Activated CD4-positive, CD25-positive, alpha-beta regulatory T cell treated with anti-CD3 and anti-CD28 coated beads, Interleukin-2, amount 50 U/mL, for 24 hours (primary cell): Measurements from ENCODE around the gene ODF4.
A peak's percentile ranks its signal among the peaks of the same experiment; 100 is the strongest.
"Not testable (repeated sequence)": the region's sequence is repeated elsewhere in the genome, so short reads cannot be mapped to it uniquely, and the experiment has no call there.

Experiments
- ATAC-seq, 2 donors: fragments of 150-1000 bp; cut with Tn5 transposase; one replicate each; pipeline ENCODE4 v1.10.0; 2021; ENCODE audit warnings: mild to moderate bottlenecking in 1 of 2, moderate library complexity in 1 of 2

The ODF4 gene

DNA sequence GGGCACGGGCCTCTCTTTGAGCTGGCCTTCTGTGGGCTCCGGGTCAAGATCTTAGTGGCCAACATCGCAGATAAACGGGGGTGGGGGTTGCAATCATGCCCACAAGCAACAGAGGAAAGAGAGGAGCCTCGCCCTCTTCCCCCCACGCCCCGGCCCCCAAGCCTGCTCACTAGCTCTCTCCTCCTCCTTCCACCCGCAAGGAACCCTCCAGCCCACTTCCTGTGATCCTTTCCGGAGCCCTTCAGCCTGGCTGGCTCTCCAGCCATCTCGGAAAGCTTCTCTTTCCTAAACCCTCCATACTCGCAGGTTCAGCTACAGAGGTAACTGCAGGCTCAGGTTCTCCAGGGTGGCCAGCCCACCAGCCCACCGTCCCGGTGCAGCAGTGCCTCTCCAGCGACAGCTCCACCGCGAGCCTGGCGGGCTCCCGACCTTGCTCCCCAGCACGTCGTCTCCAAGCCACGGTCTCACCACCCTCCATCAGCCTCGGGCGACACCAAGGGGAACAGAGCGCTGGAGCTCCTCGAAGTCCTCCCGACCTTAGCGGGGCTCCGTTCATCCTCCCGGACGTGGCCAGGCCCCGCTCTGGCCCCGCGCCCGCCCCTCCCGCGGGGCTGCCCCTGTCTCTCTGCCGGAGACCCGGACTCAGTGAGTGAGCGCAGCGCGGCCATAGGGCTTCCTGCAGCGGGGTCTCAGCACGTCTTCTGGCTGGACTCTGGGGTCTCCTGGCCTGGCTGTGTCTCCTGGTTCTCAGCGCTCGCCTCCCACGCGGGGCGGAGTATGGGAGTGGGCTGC lies 12.9 kb upstream of the ODF4 start:
- peak; percentile 44 to 55 for ATAC-seq

DNA sequence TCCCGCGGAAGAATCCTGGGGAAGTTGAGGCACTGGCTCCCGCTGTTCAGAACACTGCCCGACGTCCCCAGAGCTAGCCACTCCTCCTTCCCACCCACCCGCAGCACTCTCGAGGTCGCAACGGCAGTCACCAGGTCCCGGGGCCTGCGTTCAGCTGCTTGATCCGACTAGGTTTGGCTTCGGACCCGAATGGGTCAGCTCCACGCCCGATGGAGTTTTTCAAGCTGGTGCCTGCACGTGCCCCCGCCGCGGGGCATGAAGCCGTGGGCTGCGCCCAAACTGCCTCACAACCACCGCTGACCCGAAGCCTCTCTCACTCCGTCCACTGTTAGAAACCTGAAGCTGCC lies 12.4 kb upstream of the ODF4 start:
- no peak for ATAC-seq

DNA sequence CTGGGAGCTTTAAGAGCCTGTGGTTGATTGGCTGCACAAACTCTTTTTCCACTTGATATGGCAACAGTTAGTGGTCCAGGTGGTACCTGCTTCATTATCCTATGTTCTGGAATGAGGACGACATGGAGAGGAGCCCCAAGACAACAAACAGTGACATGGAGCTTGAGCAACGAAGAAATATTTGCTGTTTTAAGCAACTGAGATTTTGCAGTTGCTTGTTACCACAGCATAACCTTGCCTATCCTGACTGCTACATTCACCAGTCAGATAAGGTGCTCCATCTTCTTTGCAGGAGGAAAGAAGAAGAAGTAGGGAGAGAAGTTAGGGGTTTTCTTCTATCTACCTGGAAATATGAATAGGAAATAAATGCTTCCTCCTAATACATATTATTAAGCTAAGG lies 7.5 kb upstream of the ODF4 start:
- no peak for ATAC-seq

DNA sequence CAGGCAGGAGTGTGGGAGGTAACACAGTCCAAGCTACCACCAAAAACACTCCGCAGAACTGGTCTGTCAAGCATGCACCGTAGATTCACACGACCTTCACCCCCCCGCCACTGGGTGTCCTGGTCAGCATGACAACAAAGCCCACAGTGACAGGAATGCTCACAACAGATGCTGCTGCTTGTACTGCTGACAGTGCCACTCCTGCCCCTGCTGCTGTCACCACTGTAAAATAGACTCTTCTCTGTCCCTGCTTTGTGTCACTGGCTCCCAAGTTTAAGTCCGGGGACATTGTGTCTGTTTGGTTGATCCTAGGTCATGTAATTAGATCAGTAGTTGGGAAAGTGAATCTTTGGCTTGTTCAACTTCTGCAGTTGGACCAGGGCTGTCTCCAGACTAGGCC lies 7.0 kb upstream of the ODF4 start:
- no peak for ATAC-seq

DNA sequence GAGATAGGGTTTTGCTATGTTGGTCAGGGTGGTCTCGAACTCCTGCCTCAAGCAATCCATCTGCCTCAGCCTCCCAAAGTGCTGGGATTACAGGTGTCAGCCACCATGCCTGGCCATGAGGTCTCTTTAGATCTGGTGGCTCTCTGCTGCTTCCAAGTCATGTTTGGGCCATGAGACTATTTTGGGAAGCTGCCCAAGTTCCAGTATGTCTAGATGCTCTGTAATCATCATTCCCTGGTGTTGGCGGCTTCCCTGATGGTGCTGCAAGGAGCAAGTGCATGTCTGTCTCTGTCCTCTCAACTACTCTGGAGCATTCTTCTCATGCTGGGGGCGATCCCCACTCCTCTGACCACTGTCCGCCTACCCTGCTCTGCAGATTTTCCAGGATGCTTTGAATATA lies 6.4 kb upstream of the ODF4 start:
- ATAC-seq, result no peak

DNA sequence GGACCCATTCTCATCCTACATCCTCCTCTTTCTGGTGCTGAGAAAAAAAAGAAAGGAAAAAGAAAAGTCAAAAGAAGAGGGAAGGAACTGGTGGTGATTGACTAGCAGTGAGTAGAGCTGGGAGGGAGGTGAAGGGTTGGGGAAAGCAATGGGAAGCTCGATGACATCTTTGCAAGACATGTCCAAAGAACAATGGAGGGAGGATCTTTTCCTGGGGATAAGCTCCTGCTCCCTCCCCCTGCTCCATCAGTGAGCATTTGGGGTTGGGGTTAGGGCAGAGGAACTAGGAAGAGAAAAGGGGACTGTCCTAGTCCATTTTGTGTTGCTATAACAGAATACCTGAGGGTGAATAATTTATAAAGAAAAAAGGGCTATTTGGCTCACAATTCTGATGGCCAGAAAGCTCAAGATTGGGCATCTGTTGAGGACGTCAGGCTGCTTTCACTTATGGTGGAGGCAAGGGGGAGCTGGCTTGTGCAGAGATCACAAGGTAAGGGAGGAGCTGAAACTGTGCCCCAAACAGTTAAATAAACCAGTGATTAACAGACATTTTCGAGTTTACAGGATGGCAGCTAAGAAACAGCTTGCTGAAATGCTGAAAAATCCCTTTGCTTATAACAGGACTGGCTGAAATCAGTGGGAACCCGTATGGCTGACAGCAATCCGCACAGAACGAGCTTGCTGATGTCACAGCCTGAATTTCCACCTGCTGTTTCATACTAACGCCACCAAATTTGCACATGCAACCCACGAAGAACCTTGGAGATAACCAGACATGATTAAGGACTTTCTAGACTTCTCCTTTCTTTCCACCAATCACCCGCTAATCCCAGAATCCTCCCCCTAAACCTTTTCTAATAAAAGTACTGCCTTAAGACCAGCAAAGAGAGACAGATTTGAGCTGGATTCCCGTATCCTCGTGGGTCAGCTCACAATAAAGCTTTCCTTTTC lies 1.6 kb upstream of the ODF4 start:
- no peak for ATAC-seq

DNA sequence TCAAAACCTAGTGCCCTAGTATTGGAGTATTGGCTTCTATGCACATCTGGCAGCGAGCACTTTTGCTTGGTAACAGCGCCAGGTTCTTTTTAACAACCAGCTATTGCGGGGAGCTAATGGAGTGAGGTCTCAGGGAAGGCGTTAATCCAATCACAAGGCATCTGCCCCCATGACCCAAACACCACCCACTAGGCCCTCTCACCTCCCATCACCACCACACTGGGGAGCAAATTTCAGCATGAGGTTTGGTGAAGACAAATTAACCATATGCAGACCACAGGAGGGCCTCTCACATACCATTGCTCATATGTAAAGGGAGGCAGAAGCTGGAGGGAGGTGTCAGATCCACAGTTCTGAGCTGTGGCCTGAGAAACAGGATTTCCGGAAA lies 893 bp upstream of the ODF4 start:
- ATAC-seq, result no peak

DNA sequence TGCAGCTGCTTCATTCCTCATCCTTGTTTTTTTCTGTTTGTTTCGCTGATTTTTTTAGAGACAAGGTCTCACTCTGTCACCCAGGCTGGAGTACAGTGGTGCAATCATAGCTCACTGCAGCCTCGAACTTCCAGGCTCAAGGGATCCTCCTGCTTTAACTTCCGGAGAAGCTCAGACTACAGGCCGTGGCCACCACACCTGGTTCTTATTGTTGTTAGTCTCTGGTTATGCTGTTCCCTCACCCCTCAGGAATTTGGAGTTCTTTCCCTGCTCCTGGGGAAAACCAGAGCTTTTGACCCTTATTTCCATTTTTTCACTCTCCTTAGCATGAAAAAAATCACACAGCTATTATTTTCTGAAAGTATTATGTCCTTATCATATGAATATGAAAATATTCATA lies 1.8 kb downstream of the ODF4 start:
- no peak for ATAC-seq

DNA sequence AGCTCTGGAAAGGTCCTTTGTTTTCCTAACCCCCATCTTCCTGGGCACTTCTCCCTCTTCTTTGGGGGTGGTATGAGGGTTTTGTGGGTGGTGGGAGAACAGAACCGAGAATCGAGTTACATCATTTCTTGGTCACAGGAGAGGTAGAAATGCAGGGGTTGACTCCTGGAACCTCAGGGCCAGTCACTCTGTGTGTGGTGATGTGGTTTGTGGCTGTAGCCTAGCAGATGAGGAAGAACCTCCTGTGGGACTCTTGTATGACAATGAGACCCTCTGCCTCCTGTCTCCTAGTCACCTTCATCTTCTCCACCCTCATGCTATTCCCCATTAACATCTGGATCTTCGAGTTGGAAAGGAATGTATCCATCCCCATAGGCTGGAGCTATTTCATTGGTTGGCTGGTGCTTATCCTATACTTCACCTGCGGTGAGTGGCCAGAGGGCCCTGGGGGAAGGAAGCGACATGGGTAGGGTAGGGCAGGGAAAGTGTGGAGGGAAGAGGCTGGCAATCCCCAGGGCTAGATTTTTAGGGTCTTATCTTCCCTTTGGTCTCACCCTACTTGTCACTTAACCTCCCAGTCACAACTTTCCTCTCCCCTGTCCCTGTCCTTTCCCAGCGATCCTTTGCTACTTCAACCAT lies 5.5 kb downstream of the ODF4 start:
- ATAC-seq, result peak in 1 of 2 donors; percentile 27

DNA sequence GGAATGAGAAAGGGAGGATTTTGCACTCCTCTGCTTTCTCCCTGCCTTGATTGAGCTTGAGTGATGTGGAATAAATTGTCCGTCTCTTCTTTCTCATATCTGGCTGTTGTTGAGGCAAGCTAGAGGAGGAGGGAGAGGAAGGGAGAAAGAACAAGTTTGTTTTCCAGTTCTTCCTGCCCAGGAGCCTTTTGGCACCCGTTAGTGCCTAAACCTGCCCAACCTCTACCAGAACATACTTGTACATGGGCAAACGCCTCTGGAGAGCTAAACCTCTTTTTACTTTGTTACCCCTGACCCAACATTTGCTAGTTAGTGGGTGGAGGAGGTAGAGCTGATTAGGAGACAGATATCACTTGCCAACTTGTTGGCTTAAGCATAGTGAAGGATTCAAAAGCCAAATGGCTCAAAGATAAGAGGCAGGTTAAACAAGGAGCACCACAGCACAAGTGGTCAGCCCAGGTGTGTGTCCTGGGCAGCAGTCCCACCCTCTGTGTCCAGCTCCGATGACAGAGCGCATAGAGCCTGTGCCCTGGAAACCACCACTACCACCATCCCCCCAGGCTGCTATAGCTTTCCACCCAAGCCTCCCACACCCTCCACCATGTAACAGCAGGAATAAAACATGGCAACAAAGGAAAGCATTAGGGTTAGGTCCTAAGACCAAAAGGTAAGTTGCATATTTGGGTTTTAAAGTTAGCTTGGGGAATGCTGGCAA lies 6.5 kb downstream of the ODF4 start:
- ATAC-seq, result no peak

DNA sequence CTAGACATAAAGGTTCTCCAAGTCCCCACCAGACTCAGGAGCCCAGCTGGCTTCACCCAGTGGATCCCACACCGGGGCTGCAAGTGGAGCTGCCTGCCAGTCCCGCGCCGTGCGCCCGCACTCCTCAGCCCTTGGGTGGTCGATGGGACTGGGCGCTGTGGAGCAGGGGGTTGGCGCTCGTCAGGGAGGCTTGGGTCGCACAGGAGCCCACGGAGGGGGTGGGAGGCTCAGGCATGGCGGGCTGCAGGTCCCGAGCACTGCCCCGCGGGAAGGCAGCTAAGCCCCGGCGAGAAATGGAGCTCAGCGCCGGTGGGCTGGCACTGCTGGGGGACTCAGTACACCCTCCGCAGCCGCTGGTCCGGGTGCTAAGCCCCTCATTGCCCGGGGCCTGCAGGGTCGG lies 7.4 kb downstream of the ODF4 start:
- ATAC-seq, result not testable (repeated sequence)

DNA sequence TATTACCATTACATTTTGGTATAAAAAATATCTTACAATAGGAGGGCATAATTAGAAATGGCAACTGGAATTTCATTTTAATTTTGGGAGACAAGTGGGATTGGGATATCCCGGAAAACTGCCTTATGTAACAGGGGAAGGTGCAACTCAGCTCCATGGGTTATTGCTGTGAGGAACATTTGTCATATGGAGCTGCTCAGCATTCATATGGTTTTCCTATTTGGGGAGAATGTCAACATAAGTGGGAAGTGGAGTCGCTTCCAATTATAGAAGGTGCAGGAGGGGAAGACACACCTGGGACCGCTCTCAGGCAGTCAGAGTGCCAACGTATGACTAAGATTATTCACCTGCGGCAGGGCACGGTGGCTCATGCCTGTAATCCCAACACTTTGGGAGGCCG lies 10.7 kb downstream of the ODF4 start:
- ATAC-seq, result no peak

DNA sequence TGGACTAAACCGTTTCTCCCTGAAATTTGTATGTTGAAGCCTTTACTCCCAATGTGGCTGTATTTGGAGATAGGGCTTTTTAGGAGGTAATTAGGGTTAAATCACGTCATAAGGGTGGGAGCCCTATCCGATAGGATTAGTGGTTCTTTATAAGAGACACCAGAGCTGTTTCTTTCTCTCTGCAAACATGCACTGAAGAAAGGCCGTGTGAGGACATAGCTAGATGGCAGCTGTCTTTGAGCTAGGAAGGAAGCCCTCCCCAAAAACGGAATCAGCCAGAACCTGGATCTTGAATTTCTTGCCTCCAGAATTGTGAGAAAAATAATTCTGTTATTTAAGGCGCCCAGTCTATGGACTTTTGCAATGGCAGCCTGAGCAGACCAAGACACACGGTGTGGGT lies 14.1 kb downstream of the ODF4 start:
- no peak for ATAC-seq

DNA sequence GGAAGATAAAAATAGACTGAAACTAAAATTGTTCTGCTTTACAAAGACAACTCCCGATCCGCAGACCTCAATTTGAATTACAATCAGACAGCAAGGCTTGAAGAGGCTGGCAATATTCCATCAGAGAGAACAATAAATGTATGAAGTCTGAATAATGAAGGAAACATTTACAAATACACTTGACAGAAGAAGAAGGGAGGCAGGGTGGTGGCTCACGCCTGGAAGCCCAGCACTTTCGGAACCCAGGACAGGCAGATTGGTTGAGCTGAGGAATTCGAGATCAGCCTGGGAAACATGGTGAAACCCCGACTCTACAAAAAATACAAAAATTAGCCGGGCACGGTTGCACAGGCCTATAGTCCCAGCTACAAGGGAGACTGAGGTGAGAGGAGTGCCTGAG lies 14.6 kb downstream of the ODF4 start:
- ATAC-seq, result no peak

DNA sequence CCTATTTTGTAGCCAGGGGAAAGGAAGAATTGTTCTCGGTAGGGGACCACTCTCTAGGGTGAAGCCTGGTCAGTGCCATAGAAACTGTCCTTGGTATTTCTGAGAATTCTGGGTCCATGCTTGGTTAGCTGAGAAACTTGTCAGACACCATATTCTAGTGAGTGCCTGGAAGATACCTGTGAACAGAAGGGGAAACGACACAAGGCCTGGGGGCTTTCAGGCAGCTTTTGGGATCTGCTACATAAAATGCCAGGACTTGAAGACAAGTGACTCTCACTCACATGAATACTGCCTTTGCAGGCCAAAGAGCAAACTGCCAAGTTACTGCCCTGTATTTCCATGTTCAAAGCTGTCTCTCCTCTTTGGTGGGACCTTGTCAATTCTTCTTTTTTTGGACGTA lies 18.3 kb downstream of the ODF4 start:
- no peak for ATAC-seq

DNA sequence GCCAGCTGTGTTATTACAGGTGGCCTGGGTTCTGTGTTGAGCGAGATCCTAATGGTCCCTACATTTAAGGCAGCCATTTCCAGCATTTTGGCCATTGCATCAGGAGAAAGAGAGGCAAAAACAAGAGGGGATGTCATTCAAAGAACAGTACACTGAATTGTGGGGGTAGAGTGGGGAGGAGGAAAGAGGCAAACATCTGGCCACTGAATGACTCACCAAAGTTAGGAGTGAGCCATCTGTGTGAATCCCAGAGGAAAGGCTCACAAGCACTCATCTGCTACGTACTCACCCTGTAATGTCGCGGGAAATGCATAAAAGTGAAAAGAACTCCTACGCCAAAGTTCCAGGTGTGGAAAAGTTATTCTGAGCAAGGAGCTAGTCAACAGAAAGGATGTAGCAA lies 20.1 kb downstream of the ODF4 start:
- no peak for ATAC-seq

DNA sequence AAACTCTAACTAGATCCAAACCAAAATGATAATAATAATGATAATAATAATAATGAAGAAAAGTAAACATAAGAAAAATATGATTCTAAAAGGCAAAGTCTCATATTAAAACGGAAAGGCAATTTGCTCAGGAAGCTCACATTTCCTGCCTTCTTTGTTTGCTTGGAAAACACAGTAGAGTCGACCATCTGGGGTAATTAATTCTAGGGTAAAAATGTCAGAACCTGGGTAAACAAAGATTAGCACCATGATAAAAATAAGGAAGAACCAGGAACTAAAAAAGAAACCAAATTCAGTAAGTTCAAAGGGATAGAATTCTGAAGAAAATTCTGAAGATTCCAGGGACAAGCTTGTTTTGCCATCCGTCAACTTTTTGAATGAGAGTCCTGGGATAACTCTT lies 20.6 kb downstream of the ODF4 start:
- ATAC-seq, result no peak

DNA sequence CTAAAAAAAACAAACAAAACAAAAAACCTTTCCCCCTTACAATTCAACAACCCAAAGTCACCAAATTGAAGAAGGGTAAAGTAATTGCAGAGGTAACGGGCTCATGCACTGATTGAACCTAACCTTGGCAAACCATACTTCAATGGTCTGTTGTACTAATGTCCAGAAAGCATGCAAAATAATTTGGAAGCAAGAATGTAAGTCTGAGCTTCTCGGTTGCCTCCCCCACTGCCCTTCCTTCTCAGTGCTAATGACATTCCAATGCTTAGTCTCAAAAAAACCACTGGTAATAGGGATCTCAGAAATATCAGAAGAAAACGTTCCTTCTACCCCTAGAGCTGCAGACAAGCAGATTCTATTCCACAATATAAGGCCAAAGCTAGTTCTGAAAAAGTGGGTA lies 21.1 kb downstream of the ODF4 start:
- ATAC-seq, result no peak

DNA sequence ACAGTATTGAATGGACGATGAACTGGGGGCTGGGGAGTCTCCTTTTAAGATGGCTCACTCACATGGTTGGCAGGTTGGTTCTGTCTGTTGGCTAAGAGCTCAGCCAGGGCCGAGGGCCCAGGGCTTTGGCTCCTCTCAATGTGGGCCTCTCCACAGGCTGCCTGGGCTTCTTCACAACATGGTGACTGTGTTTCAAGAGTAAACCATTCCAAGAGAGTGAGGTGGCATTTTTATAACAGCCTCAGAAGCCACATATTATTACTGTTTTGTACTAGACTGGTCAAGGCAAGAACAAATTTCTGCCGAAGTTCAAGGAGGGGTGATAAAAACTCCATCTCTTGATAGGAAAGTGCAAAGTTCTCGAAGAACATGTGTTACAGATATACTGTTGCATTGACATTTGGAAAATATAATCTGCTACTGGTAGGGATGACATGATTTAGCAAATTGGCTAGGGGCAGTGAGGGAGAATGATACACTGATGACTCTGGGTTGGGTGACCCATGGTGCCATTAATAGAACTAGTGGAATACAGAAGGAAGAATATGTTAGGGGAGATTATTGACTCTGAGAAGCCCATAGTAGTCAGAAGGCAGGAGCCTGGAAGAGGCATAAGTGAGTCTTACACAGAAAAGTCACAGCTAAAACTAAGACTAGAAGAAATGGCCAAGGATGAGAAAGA lies 23.2 kb downstream of the ODF4 start:
- no peak for ATAC-seq

DNA sequence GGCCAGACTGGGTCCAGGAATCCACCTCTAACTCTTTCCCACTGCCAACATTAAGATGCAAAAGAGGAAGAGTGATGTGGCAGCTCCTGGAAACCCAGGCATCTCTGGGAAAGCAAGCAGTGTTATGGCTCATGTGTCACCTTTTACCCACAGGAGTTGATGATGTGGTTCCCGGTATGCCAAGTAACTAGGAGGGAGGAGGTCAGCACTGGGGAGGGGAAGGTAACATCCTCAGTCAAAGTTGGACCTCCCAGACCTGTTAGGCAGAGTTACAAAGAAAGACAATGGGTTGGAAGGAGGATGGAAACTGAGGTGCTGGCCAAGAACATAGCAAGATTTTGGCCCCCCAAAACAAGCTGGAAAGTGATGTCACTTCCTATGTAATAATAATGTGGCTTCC lies 25.5 kb downstream of the ODF4 start:
- ATAC-seq, result no peak

DNA sequence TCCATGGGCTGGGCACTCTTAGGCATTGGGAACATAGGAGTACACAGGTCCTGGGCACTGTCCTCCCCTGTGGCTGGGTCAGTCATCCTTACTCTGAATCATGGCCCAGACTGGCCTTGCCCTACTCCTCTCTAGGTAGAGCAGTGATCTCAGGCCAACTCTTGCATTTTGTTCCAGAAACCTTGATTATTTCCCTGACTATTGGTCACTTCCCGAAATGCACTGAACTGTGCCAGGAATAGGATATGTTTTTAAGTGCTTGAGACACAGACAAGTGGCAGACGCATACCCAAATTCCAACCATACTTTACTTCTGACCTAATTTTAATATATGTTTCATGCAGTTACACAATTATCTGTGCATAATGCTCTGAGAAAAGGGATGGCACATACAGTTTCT lies 26.6 kb downstream of the ODF4 start:
- no peak for ATAC-seq

DNA sequence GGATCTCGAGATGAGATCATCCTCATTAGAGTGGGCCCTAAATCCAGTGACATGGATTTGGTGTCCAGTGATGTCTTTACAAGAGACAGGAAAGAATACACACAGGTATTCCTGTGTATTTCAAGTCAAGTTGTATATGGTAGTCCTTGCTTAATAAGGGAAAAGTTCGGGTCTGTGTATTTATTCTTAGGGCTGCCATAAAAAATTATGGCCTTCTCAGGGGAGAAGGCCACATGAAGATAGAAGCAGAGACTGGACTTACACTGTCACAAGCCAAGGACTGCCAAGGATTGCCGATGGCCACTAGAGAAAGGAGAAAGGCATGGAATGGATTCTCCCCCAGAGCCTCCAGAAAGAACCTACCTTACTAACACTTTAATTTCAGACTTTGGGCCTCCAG lies 28.6 kb downstream of the ODF4 start:
- no peak for ATAC-seq

DNA sequence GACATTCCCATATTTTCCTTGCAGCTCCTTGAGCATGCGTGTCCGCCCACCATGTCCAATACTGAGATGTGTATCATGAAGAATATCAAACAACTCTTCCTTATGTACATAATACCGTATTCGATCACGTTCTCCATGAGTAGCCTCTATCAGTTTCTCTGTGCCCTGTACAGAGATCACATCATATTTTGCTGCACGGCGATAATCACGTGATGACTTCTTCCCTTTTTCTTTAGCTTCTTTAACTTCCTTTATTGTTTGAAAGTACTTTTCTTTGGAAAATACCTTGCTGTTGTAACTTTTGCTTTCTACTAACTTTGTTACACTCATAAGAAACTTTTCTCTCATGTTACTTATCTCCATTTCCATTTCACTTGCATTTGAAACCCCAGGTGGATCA lies 30.3 kb downstream of the ODF4 start:
- ATAC-seq, result no peak
